Effector memory CD8-positive, alpha-beta T cell (primary cell): ENCODE data around the gene RNASEH2A.
A peak's percentile ranks its signal among the peaks of the same experiment; 100 is the strongest.

Source experiments
- ATAC-seq: fragments of 150-1000 bp; cut with Tn5 transposase; replicated peaks from 2 replicates; pipeline ENCODE4 v1.10.0; 2021; ENCODE audit warnings: mild to moderate bottlenecking, moderate library complexity
- DNase-seq, 3 experiments: peaks; one replicate each; pipeline ENCODE4 v3.0.0; 2021
- H3K27ac Mint-ChIP-seq, 2 donors: one replicate each; pipeline ENCODE4 v1.8.0; 2022; ENCODE audit warnings: mild to moderate bottlenecking in 2 of 2, mixed read lengths in 2 of 2, moderate library complexity in 2 of 2
- H3K27me3 Mint-ChIP-seq, 2 donors: one replicate each; pipeline ENCODE4 v1.8.0; 2022; ENCODE audit warnings: mixed read lengths in 2 of 2
- H3K36me3 Mint-ChIP-seq: one replicate; pipeline ENCODE4 v1.8.0; 2022; ENCODE audit warnings: mild to moderate bottlenecking, moderate library complexity, mixed read lengths; ENCODE audit not compliant: insufficient read depth
- H3K4me1 Mint-ChIP-seq, 2 donors: one replicate each; pipeline ENCODE4 v1.8.0; 2022; ENCODE audit warnings: low read depth in 2 of 2, mixed read lengths in 2 of 2
- H3K4me3 Mint-ChIP-seq, 2 donors: one replicate each; pipeline ENCODE4 v1.8.0; 2022; ENCODE audit warnings: mild to moderate bottlenecking in 2 of 2, mixed read lengths in 2 of 2, moderate library complexity in 2 of 2
- H3K9me3 Mint-ChIP-seq, 2 donors: one replicate each; pipeline ENCODE4 v1.8.0; 2022; ENCODE audit warnings: mixed read lengths in 2 of 2
- total RNA-seq, 9 experiments: gene quantifications; one replicate each; lab custom pipeline; 2026; lab: John Stamatoyannopoulos, UW

RNASEH2A gene
- total RNA-seq = 0 to 0.88 (median 0.12) reads per million in 9 experiments

GRCh38 chr19:12806242-12807081 lies at the start of gene RNASEH2A:
Gene RNASEH2A, plus strand, starts transcription at chr19:12806584. Its CDS starts 90 bp downstream, at chr19:12806674.
- peaks cover 23 to 24% of the 10 kb centered on the region in 2 donors for H3K4me1 Mint-ChIP-seq
- peak; percentile 90 for ATAC-seq

GRCh38 chr19:12757544-12758274 lies 48.7 kb upstream of the RNASEH2A start:
- Mint-ChIP-seq H3K4me3 (peak overlapping the region in 1 of 2 donors; percentile 4), H3K36me3 (peaks cover 2% of the 10 kb centered on the region), H3K4me1 (peaks cover 3 to 4% of the 10 kb centered on the region in 2 donors), H3K9me3 (no peaks in the 10 kb centered on the region), H3K27me3 (peaks cover 19 to 46% of the 10 kb centered on the region in 2 donors), H3K27ac (no peak overlapping the region)
- DNase-seq (peak; percentile 58 to 66 (median 58)), ATAC-seq (peak; percentile 84)

More at GRCh38 chr19:12806242-12807081, at the start of gene RNASEH2A:
- Mint-ChIP-seq H3K9me3 (no peaks in the 10 kb centered on the region), H3K27me3 (no peaks in the 10 kb centered on the region), H3K27ac (peak within 1 kb of the TSS; percentile 81 to 95), H3K4me3 (peak within 1 kb of the TSS; percentile 93 to 97), H3K36me3 (peaks cover 18% of the 10 kb centered on the region)
- DNase-seq = peak; percentile 80 to 84 (median 82)

DNA sequence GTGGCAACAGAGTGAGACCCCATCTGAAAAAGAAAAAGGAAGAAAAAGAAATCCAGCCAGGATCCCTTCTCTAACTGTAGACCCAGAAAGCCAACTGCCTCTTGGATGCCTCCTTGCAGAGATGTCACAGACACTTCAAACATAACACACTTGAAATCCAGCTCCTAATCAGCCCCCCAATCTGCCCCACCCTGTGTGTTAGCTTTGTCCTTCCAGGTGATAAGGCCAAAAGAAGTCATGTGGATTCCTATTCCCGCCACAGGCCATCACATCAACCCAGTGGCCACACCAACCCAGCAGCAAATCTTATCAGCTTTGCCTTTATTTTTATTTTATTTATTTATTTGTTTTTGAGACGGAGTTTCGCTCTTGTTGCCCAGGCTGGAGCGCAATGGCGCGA lies 46.7 kb upstream of the RNASEH2A start:
- Mint-ChIP-seq H3K27ac (no peak overlapping the region), H3K4me1 (peaks cover 3 to 4% of the 10 kb centered on the region in 2 donors), H3K4me3 (no peak overlapping the region), H3K9me3 (no peaks in the 10 kb centered on the region), H3K27me3 (peaks cover 13 to 29% of the 10 kb centered on the region in 2 donors), H3K36me3 (peaks cover 2% of the 10 kb centered on the region)
- DNase-seq (no peak), ATAC-seq (no peak)

- Mint-ChIP-seq H3K9me3 (no peaks in the 10 kb centered on the region), H3K4me1 (peaks cover 6 to 8% of the 10 kb centered on the region in 2 donors), H3K27ac (no peak overlapping the region), H3K27me3 (peaks cover 6 to 9% of the 10 kb centered on the region in 2 donors), H3K36me3 (no peaks in the 10 kb centered on the region), H3K4me3 (no peak overlapping the region)
- no peak for ATAC-seq
- DNase-seq = no peak
Measured at GRCh38 chr19:12763100-12763499, 43.3 kb upstream of the RNASEH2A start.

DNA sequence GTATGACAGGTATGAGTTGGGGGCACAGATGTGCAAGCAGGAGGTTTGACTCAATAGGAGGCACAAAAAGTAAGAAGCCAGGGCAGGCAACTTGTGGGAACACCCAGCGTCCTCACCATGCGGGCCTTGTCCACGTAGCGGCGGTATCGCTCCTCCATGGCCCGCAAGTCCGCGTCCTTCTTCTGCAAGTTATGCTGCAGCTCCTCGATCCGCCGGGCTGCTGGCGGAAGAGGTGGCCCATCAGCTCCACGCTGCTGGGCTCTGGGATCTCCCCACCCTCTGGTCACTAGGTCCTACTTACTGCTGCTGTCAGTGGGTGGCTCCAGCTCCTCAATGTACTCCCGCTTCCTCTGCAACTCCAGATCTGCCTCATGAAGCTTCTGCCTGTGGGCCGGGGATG lies 41.7 kb upstream of the RNASEH2A start:
- H3K36me3 Mint-ChIP-seq = peaks cover 4% of the 10 kb centered on the region
- no peak overlapping the region for H3K27ac Mint-ChIP-seq
- no peaks in the 10 kb centered on the region for H3K9me3 Mint-ChIP-seq
- peaks cover 8 to 9% of the 10 kb centered on the region in 2 donors for H3K4me1 Mint-ChIP-seq
- no peak overlapping the region for H3K4me3 Mint-ChIP-seq
- ATAC-seq (no peak), DNase-seq (no peak)
- no peaks in the 10 kb centered on the region for H3K27me3 Mint-ChIP-seq

DNA sequence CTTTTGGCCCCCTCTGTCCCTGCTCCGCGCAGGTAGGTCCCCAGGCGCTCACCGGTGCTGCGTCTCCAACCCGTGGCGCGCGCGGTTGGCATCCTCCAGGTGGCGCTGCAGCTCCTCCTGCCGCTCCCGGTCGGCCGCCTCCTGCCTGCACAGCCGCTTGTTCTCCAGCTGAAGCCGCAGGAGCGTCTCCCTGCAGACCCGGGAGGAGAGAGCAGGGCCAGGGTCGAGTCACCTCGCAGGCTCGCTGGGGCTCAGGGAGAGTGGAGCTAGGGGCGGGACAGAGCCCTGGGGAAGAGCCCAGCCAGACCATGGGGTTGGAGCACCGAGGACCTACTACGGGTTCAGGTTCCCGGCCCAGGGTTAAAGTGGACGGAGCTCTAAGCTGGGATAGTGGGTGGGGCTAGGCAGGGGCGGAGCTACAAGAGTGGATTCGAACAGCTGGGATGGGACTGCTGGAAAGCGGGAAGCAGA lies 40.3 kb upstream of the RNASEH2A start:
- DNase-seq (peak; percentile 79 to 85 (median 85)), ATAC-seq (peak; percentile 76)
- peaks cover 4 to 6% of the 10 kb centered on the region in 2 donors for H3K4me1 Mint-ChIP-seq
- peak overlapping the region; percentile 18 to 27 for H3K4me3 Mint-ChIP-seq
- no peaks in the 10 kb centered on the region for H3K27me3 Mint-ChIP-seq
- H3K9me3 Mint-ChIP-seq = no peaks in the 10 kb centered on the region
- no peak overlapping the region for H3K27ac Mint-ChIP-seq
- peaks cover 4% of the 10 kb centered on the region for H3K36me3 Mint-ChIP-seq

DNA sequence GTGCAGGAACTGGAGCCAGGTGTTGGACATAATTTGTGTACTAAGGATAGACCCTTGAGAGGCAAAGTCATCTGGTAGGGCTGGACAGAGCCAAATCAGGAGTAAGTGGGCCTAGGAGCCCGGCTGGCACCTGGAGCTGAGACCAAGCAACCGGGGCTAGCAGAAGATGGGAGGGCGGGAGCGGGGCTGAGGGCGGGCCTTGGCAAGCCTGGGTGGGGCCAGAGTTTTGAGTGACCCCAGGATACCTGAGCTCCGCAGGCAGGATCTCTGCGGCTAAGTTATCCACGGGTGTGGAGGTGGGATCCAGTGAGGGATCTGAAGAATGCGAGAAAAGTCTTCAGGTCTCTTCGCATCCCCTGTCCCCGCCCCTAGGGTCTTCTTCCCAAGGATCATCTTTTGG lies 39.2 kb upstream of the RNASEH2A start:
- no peak overlapping the region for H3K27ac Mint-ChIP-seq
- peaks cover 4% of the 10 kb centered on the region for H3K36me3 Mint-ChIP-seq

GRCh38 chr19:12767666-12768065 lies 38.7 kb upstream of the RNASEH2A start:
- no peaks in the 10 kb centered on the region for H3K9me3 Mint-ChIP-seq
- no peaks in the 10 kb centered on the region for H3K27me3 Mint-ChIP-seq
- no peak overlapping the region for H3K4me3 Mint-ChIP-seq
- ATAC-seq = no peak
- peaks cover 4% of the 10 kb centered on the region for H3K36me3 Mint-ChIP-seq
- no peak overlapping the region for H3K27ac Mint-ChIP-seq
- H3K4me1 Mint-ChIP-seq = peaks cover 4 to 6% of the 10 kb centered on the region in 2 donors
- DNase-seq = no peak

More for the DNA sequence above, 39.2 kb upstream of the RNASEH2A start:
- no peaks in the 10 kb centered on the region for H3K27me3 Mint-ChIP-seq
- DNase-seq = no peak
- no peak for ATAC-seq
- no peak overlapping the region for H3K4me3 Mint-ChIP-seq
- peaks cover 4 to 6% of the 10 kb centered on the region in 2 donors for H3K4me1 Mint-ChIP-seq
- H3K9me3 Mint-ChIP-seq = no peaks in the 10 kb centered on the region

- peak overlapping the region; percentile 3 to 52 for H3K4me3 Mint-ChIP-seq
- H3K36me3 Mint-ChIP-seq = peaks cover 4% of the 10 kb centered on the region
- H3K27me3 Mint-ChIP-seq = no peaks in the 10 kb centered on the region
- peaks cover 7 to 9% of the 10 kb centered on the region in 2 donors for H3K4me1 Mint-ChIP-seq
- no peaks in the 10 kb centered on the region for H3K9me3 Mint-ChIP-seq
- ATAC-seq = peak; percentile 87
- H3K27ac Mint-ChIP-seq = no peak overlapping the region
- DNase-seq = peak in 2 of 3 experiments; percentile 27 to 36
Measured at GRCh38 chr19:12769689-12770088, 36.7 kb upstream of the RNASEH2A start.

DNA sequence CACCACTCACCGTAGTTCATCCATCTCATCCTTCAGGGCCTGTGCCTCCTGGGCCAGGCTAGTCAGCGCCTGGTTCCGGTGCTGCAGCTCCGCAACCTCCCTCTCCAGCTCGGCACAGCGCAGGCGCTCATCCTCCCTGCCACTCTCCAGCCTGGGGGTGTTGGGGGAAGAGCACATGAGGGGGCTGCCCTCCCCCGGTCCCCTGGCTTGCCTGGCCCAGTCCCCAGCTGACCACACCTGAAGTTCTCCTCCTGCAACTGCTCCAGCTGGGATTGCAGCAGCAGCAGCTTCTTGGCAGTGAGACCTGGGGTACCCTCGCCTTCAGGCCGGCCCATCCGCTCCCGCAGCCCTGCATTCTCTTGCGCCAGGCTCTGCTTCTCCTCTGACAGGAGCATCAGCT lies 35.5 kb upstream of the RNASEH2A start:
- H3K27me3 Mint-ChIP-seq = no peaks in the 10 kb centered on the region
- no peak overlapping the region for H3K27ac Mint-ChIP-seq
- DNase-seq = no peak
- H3K36me3 Mint-ChIP-seq = peaks cover 4% of the 10 kb centered on the region
- H3K4me1 Mint-ChIP-seq = peaks cover 7 to 8% of the 10 kb centered on the region in 2 donors
- ATAC-seq = no peak
- H3K9me3 Mint-ChIP-seq = no peaks in the 10 kb centered on the region
- no peak overlapping the region for H3K4me3 Mint-ChIP-seq

GRCh38 chr19:12772323-12772722 lies 34.1 kb upstream of the RNASEH2A start:
- Mint-ChIP-seq H3K4me3 (no peak overlapping the region), H3K9me3 (no peaks in the 10 kb centered on the region), H3K4me1 (peaks cover 4 to 5% of the 10 kb centered on the region in 2 donors), H3K36me3 (peaks cover 7% of the 10 kb centered on the region), H3K27ac (no peak overlapping the region), H3K27me3 (no peaks in the 10 kb centered on the region)
- no peak for ATAC-seq
- DNase-seq = no peak

- no peak overlapping the region for H3K27ac Mint-ChIP-seq
- H3K36me3 Mint-ChIP-seq = peaks cover 10% of the 10 kb centered on the region
- peak overlapping the region in 1 of 2 donors; percentile 32 for H3K4me3 Mint-ChIP-seq
- DNase-seq = no peak
- peaks cover 10 to 12% of the 10 kb centered on the region in 2 donors for H3K4me1 Mint-ChIP-seq
- no peaks in the 10 kb centered on the region for H3K9me3 Mint-ChIP-seq
- no peak for ATAC-seq
- no peaks in the 10 kb centered on the region for H3K27me3 Mint-ChIP-seq
Measured at GRCh38 chr19:12773571-12773970, 32.8 kb upstream of the RNASEH2A start.
